Endothelial cell of umbilical vein (primary cell): ENCODE measurements around the gene CYP8B1. TPM values are rescaled to one million over a fixed set of nuclear protein-coding genes. Genes with fewer than 3 reads are reported as not detected.

ENCODE experiments used
- BruUV-seq: library from RNA; stranded (reverse); fragments of 400-500 nt; replicated peaks from 2 replicates; lab custom pipeline; 2021; lab: Mats Ljungman, UMichigan
- CTCF ChIA-PET: fragments of 300-600, 350-600 bp; sonication (Branson Sonifier 250); formaldehyde crosslinking; loops from one replicate; lab custom pipeline; 2021; ENCODE audit warnings: antibody characterized with exemption, inconsistent platforms; lab: Charles Lee
- POLR2A ChIA-PET: fragments of 300-600, 350-600 bp; sonication (Branson Sonifier 250); formaldehyde crosslinking; loops from one replicate; lab custom pipeline; 2021; ENCODE audit warnings: antibody characterized with exemption, inconsistent platforms; lab: Charles Lee
- DNase-seq: peaks from one replicate; pipeline ENCODE4 v3.0.0-alpha.2; 2011; ENCODE audit warnings: low read depth, low spot score
- FAIRE-seq: peaks from 2 replicates; lab custom pipeline; 2011; peaks lifted over from hg19 to GRCh38; lab: Jason Lieb, UNC
- H2AFZ ChIP-seq: 2 replicates; pipeline ENCODE4 v1.6.0; 2012; ENCODE audit warnings: low read depth, low read length, control low read depth, inconsistent platforms
- H3K27ac ChIP-seq: 2 replicates; pipeline ENCODE4 v1.5.1; 2011; ENCODE audit warnings: low read depth, mild to moderate bottlenecking, control low read depth, low read length, moderate library complexity; ENCODE audit not compliant: insufficient read depth
- H3K27me3 ChIP-seq, 2 experiments: 2 replicates each; pipeline versions ENCODE4 v1.6.0 to v1.6.1; 2011; ENCODE audit warnings: low read length in 2 of 2, mixed read lengths in 1 of 2; ENCODE audit not compliant: control insufficient read depth in 2 of 2, insufficient read depth in 2 of 2
- H3K36me3 ChIP-seq, 2 experiments: 2 replicates in 1 of 2; 3 replicates in 1 of 2; pipeline ENCODE4 v1.5.1; 2011; ENCODE audit warnings: low read length in 2 of 2, mild to moderate bottlenecking in 1 of 2, moderate library complexity in 1 of 2; ENCODE audit not compliant: control insufficient read depth in 2 of 2, insufficient read depth in 2 of 2; ENCODE audit errors: extremely low read depth in 1 of 2
- H3K4me1 ChIP-seq: 3 replicates; pipeline ENCODE4 v1.5.1; 2011; ENCODE audit warnings: mild to moderate bottlenecking, low read length; ENCODE audit not compliant: control insufficient read depth, insufficient read depth; ENCODE audit errors: extremely low read depth
- H3K4me2 ChIP-seq: 2 replicates; pipeline ENCODE4 v1.6.1; 2011; ENCODE audit warnings: low read length, control low read depth, mixed read lengths; ENCODE audit not compliant: insufficient read depth
- H3K4me3 ChIP-seq, 3 experiments: fragments of 200-600 bp in 1 of 3; sonication (generic), shearing (Covaris generic) in 1 of 3; replicated peaks in 1 of 3; 2 replicates each; pipeline ENCODE4 v1.5.1; 2011 to 2016; ENCODE audit warnings: control low read depth in 3 of 3, low read length in 3 of 3, mild to moderate bottlenecking in 2 of 3, inconsistent platforms in 1 of 3, low read depth in 1 of 3, moderate library complexity in 1 of 3; ENCODE audit not compliant: insufficient read depth in 1 of 3
- H3K79me2 ChIP-seq: 2 replicates; pipeline ENCODE4 v1.6.0; 2012; ENCODE audit warnings: low read length, inconsistent platforms; ENCODE audit not compliant: control insufficient read depth, insufficient read depth
- H3K9ac ChIP-seq: replicated peaks from 2 replicates; pipeline ENCODE3; 2011; ENCODE audit warnings: low read length, control low read depth; ENCODE audit not compliant: insufficient read depth; ENCODE audit errors: extremely low read depth
- H3K9me1 ChIP-seq: replicated peaks from 3 replicates; pipeline ENCODE4 v1.6.0; 2011; ENCODE audit warnings: mild to moderate bottlenecking, low read length; ENCODE audit not compliant: control insufficient read depth, insufficient read depth; ENCODE audit errors: extremely low read depth
- H3K9me3 ChIP-seq: replicated peaks from 2 replicates; pipeline ENCODE4 v1.5.1; 2012; ENCODE audit warnings: low read length, inconsistent platforms; ENCODE audit not compliant: control insufficient read depth, insufficient read depth
- H4K20me1 ChIP-seq: replicated peaks from 2 replicates; pipeline ENCODE3; 2011; ENCODE audit warnings: mild to moderate bottlenecking, low read length; ENCODE audit not compliant: control insufficient read depth, insufficient read depth; ENCODE audit errors: extremely low read depth
- CTCF ChIP-seq, 2 donors: IDR thresholded peaks; 1 replicate in 1 of 2; 2 replicates in 1 of 2; pipeline ENCODE4 v1.5.1; 2011; ENCODE audit warnings: low read length in 2 of 2, mild to moderate bottlenecking in 2 of 2, moderate library complexity in 2 of 2, control low read depth in 1 of 2, inconsistent platforms in 1 of 2, low read depth in 1 of 2; ENCODE audit not compliant: insufficient read depth in 1 of 2; ENCODE audit errors: extremely low read depth in 1 of 2
- EZH2 ChIP-seq: IDR thresholded peaks from 2 replicates; pipeline ENCODE4 v1.6.1; 2012; ENCODE audit warnings: borderline replicate concordance, low read depth, mild to moderate bottlenecking, moderate library complexity, low read length, inconsistent platforms; ENCODE audit not compliant: severe bottlenecking
- FOS ChIP-seq: IDR thresholded peaks from 2 replicates; pipeline ENCODE4 v1.6.1; 2011; ENCODE audit warnings: mild to moderate bottlenecking, low read length, moderate library complexity, borderline replicate concordance; ENCODE audit not compliant: insufficient read depth
- GATA2 ChIP-seq: IDR thresholded peaks from 2 replicates; pipeline ENCODE4 v1.7.0; 2011; ENCODE audit warnings: low read depth, mild to moderate bottlenecking, moderate library complexity, mixed read lengths, low read length; ENCODE audit not compliant: insufficient read length, insufficient read depth
- JUN ChIP-seq: IDR thresholded peaks from 2 replicates; pipeline ENCODE4 v1.6.1; 2011; ENCODE audit warnings: borderline replicate concordance, low read depth; ENCODE audit not compliant: insufficient read length, insufficient read depth
- MAX ChIP-seq: IDR thresholded peaks from 2 replicates; pipeline ENCODE4 v1.6.1; 2011; ENCODE audit not compliant: insufficient read depth, insufficient read length
- MYC ChIP-seq: IDR thresholded peaks from one replicate; pipeline ENCODE4 v1.6.1; 2011; ENCODE audit warnings: mild to moderate bottlenecking, low read depth, low read length
- POLR2A ChIP-seq: IDR thresholded peaks from 2 replicates; pipeline ENCODE4 v1.6.1; 2012; ENCODE audit warnings: low read depth, mild to moderate bottlenecking, control low read depth, low read length
- POLR2AphosphoS5 ChIP-seq: IDR thresholded peaks from 2 replicates; pipeline ENCODE4 v1.6.1; 2012; ENCODE audit warnings: low read depth, mild to moderate bottlenecking, control low read depth, low read length, moderate library complexity; ENCODE audit not compliant: insufficient read depth
- dilution Hi-C: fragments of 300-500 bp; cut with MboI; formaldehyde crosslinking; loops from one replicate; pipeline ENCODE4 v1.15.0; 2019; ENCODE audit warnings: low sequenced_read_pairs; ENCODE audit not compliant: extremely low pct_ligation_motif_present
- intact Hi-C: fragments of 100-400 bp; cut with micrococcal nuclease; formaldehyde crosslinking; loops from one replicate; pipeline ENCODE4 v1.10.0; 2022
- polyA plus RNA-seq, 4 experiments: library from polyadenylated mRNA; depleted of rRNA in 3 of 4; stranded (reverse) in 3 of 4; unstranded in 1 of 4; fragments of >200 nt; gene quantifications; 2 replicates each; pipeline versions ENCODE4 v1.2.1 to v1.2.3, GENCODE V29; 2011 to 2012; ENCODE audit warnings: missing spikeins in 1 of 4
- total RNA-seq: library from RNA; stranded (reverse); gene quantifications from 2 replicates; pipeline ENCODE4 v1.2.3, GENCODE V29; 2021

The CYP8B1 gene
- total and polyA plus RNA-seq, 2 donors (not counting 3 experiments of a cell fraction or from before 2014, with no cell fraction given), result not detected

GRCh38 chr3:42892169-42892568 lies 16.5 kb upstream of the CYP8B1 start:
- Histone ChIP-seq H2AFZ (no peak overlapping the region), H3K27ac (no peak overlapping the region), H3K27me3 (peaks cover 0 to 4% of the 10 kb centered on the region in 2 experiments), H3K9ac (no peak overlapping the region), H3K4me2 (no peak overlapping the region), H3K9me1 (no peaks in the 10 kb centered on the region), H3K79me2 (no peaks in the 10 kb centered on the region), H3K36me3 (no peaks in the 10 kb centered on the region), H3K4me1 (no peaks in the 10 kb centered on the region), H3K9me3 (no peaks in the 10 kb centered on the region), H4K20me1 (no peaks in the 10 kb centered on the region), H3K4me3 (no peak overlapping the region)
- CTCF ChIA-PET, result no interaction called here
- DNase-seq, result no peak
- POLR2A ChIA-PET, result no interaction called here
- intact Hi-C loops (no loop called here), dilution Hi-C loops (no loop called here)
- TF ChIP-seq POLR2A, result no peak
- TF ChIP-seq EZH2, result no peak
- no peak for TF ChIP-seq POLR2AphosphoS5
- TF ChIP-seq MAX, result no peak
- no peak for TF ChIP-seq MYC
- no peak for TF ChIP-seq FOS
- TF ChIP-seq GATA2, result no peak
- TF ChIP-seq JUN, result no peak
- TF ChIP-seq CTCF (IDR thresholded peaks at IDR 0.05; ENCODE audit: extremely low read depth in 1 of 2, insufficient read depth in 1 of 2, low read depth in 1 of 2, low read length in 2 of 2), result no peak
- no peak for FAIRE-seq
- no TSS peak for BruUV-seq
